Stomach (tissue), 4 donors: ENCODE measurements around the gene HYAL2.

Experiments
- CTCF ChIP-seq, 7 experiments: fragments of 450-650 bp in 4 of 7; fragments of 200-600 bp in 3 of 7; sonication (generic) in 3 of 7; IDR thresholded peaks; one replicate each; pipeline ENCODE4 v1.5.1; 2016 to 2019; ENCODE audit warnings: antibody characterized with exemption in 7 of 7, control low read depth in 2 of 7, mild to moderate bottlenecking in 1 of 7
- POLR2A ChIP-seq, 4 donors: fragments of 450-650 bp; IDR thresholded peaks; one replicate each; pipeline ENCODE4 v1.6.1; 2016; ENCODE audit warnings: antibody characterized with exemption in 4 of 4, control low read depth in 2 of 4, mild to moderate bottlenecking in 1 of 4, moderate library complexity in 1 of 4
- POLR2AphosphoS5 ChIP-seq, 3 donors: sonication (generic); formaldehyde crosslinking; IDR thresholded peaks; one replicate each; pipeline ENCODE4 v1.6.1; 2016; ENCODE audit warnings: antibody characterized with exemption in 3 of 3

- TF ChIP-seq CTCF (IDR thresholded peaks at IDR 0.05) (no peak), POLR2A (IDR thresholded peaks at IDR 0.05) (no peak), POLR2AphosphoS5 (IDR thresholded peaks at IDR 0.05) (no peak)
Measured at GRCh38 chr3:50273689-50274065, 48.9 kb downstream of the HYAL2 start.
